Mesendoderm (in vitro differentiated cells): ENCODE results near the gene MLF2.

Experiments
- DNase-seq: peaks from one replicate; pipeline ENCODE4 v3.0.0; 2013
- H2AK5ac ChIP-seq: 2 replicates; pipeline ENCODE4 v1.6.1; 2013; ENCODE audit warnings: low read length, inconsistent platforms
- H2BK120ac ChIP-seq: 2 replicates; pipeline ENCODE4 v1.6.1; 2013; ENCODE audit warnings: low read depth, mild to moderate bottlenecking, low read length, moderate library complexity, mixed read lengths
- H2BK15ac ChIP-seq: replicated peaks from 2 replicates; pipeline ENCODE4 v1.6.1; 2013; ENCODE audit warnings: low read depth, mild to moderate bottlenecking, moderate library complexity
- H2BK5ac ChIP-seq: 2 replicates; pipeline ENCODE4 v1.6.1; 2013; ENCODE audit warnings: low read length, inconsistent platforms
- H3K18ac ChIP-seq: 2 replicates; pipeline ENCODE4 v1.6.1; 2013; ENCODE audit warnings: mild to moderate bottlenecking, low read length, mixed read lengths
- H3K23ac ChIP-seq: one replicate; pipeline ENCODE4 v1.6.1; 2013; ENCODE audit warnings: low read length
- H3K27ac ChIP-seq: 2 replicates; pipeline ENCODE4 v1.5.1; 2013; ENCODE audit warnings: low read depth, mild to moderate bottlenecking, inconsistent platforms, low read length, moderate library complexity
- H3K27me3 ChIP-seq: 2 replicates; pipeline ENCODE4 v1.6.1; 2013; ENCODE audit warnings: low read length, control low read depth, mild to moderate bottlenecking, inconsistent platforms; ENCODE audit not compliant: insufficient read depth, poor library complexity
- H3K36me3 ChIP-seq: 2 replicates; pipeline ENCODE4 v1.6.1; 2013; ENCODE audit warnings: low read length, inconsistent platforms; ENCODE audit not compliant: control insufficient read depth, insufficient read depth
- H3K4ac ChIP-seq: one replicate; pipeline ENCODE4 v1.6.1; 2013; ENCODE audit warnings: low read depth, mild to moderate bottlenecking, low read length, moderate library complexity
- H3K4me1 ChIP-seq: 2 replicates; pipeline ENCODE4 v1.6.1; 2013; ENCODE audit warnings: low read depth, low read length, inconsistent platforms; ENCODE audit not compliant: control insufficient read depth
- H3K4me2 ChIP-seq: 2 replicates; pipeline ENCODE4 v1.6.1; 2013; ENCODE audit warnings: low read length
- H3K4me3 ChIP-seq: 2 replicates; pipeline ENCODE4 v1.5.1; 2013; ENCODE audit warnings: mild to moderate bottlenecking, low read length
- H3K56ac ChIP-seq: one replicate; pipeline ENCODE4 v1.6.1; 2013; ENCODE audit warnings: low read length
- H3K79me1 ChIP-seq: 2 replicates; pipeline ENCODE4 v1.6.1; 2013; ENCODE audit warnings: low read length, inconsistent platforms
- H3K79me2 ChIP-seq: 2 replicates; pipeline ENCODE4 v1.6.1; 2013; ENCODE audit warnings: mild to moderate bottlenecking, low read length; ENCODE audit not compliant: control insufficient read depth, insufficient read depth
- H3K9ac ChIP-seq: 2 replicates; pipeline ENCODE4 v1.6.1; 2013; ENCODE audit warnings: low read length, inconsistent platforms
- H4K5ac ChIP-seq: one replicate; pipeline ENCODE4 v1.6.1; 2013; ENCODE audit warnings: low read length
- H4K8ac ChIP-seq: one replicate; pipeline ENCODE4 v1.6.1; 2013; ENCODE audit warnings: low read depth, mild to moderate bottlenecking, control low read depth, low read length, moderate library complexity
- WGBS: extraction: QIAGEN DNeasy Blood & Tissue Kit; methylation state at CpG from one replicate; pipeline ENCODE4 v1.1.7; 2013; ENCODE audit warnings: low lambda C conversion rate, missing lambda C conversion rate; ENCODE audit not compliant: insufficient coverage; ENCODE audit errors: extremely low coverage; 5-methylcytosine and 5-hydroxymethylcytosine counted together

MLF2 gene

DNA sequence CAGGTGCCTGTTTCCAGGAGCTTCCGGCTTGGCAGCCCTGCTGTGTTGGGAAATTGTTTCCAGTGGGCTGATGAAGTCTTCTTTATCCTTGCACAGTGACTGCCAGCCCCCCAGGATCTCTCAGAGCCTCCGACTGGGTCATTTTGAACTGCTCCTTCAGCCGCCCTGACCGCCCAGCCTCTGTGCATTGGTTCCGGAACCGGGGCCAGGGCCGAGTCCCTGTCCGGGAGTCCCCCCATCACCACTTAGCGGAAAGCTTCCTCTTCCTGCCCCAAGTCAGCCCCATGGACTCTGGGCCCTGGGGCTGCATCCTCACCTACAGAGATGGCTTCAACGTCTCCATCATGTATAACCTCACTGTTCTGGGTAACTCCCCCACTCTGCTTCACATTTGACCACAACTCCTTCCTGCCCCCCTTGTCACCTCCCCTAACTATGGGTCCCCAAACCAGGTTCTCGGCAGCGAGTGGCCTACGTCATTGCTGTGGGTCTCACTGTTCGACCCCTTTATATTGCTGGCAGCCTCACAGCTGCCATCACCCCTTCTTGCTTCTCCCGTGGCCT is 21.6 kb upstream of the MLF2 start:
- peaks cover 6% of the 10 kb centered on the region for H3K4me1 ChIP-seq
- WGBS: no CpG with 5 or more reads among the region's 15 CpGs
- no peak overlapping the region for H3K27ac ChIP-seq
- peaks cover 2% of the 10 kb centered on the region for H3K79me1 ChIP-seq
- no peak overlapping the region for H3K4me3 ChIP-seq
- peaks cover 4% of the 10 kb centered on the region for H3K27me3 ChIP-seq
- H2BK15ac ChIP-seq: no peak overlapping the region
- no peak overlapping the region for H3K4me2 ChIP-seq
- H4K5ac ChIP-seq: no peak overlapping the region
- H3K9ac ChIP-seq: no peak overlapping the region
- H3K18ac ChIP-seq: no peak overlapping the region
- no peaks in the 10 kb centered on the region for H3K79me2 ChIP-seq
- no peak for DNase-seq
- H2BK120ac ChIP-seq: no peak overlapping the region
- H3K4ac ChIP-seq: no peak overlapping the region
- peaks cover 4% of the 10 kb centered on the region for H3K36me3 ChIP-seq
- no peak overlapping the region for H3K56ac ChIP-seq
- H3K23ac ChIP-seq: no peak overlapping the region
- H2AK5ac ChIP-seq: no peak overlapping the region
- H2BK5ac ChIP-seq: no peak overlapping the region
- H4K8ac ChIP-seq: no peak overlapping the region

DNA sequence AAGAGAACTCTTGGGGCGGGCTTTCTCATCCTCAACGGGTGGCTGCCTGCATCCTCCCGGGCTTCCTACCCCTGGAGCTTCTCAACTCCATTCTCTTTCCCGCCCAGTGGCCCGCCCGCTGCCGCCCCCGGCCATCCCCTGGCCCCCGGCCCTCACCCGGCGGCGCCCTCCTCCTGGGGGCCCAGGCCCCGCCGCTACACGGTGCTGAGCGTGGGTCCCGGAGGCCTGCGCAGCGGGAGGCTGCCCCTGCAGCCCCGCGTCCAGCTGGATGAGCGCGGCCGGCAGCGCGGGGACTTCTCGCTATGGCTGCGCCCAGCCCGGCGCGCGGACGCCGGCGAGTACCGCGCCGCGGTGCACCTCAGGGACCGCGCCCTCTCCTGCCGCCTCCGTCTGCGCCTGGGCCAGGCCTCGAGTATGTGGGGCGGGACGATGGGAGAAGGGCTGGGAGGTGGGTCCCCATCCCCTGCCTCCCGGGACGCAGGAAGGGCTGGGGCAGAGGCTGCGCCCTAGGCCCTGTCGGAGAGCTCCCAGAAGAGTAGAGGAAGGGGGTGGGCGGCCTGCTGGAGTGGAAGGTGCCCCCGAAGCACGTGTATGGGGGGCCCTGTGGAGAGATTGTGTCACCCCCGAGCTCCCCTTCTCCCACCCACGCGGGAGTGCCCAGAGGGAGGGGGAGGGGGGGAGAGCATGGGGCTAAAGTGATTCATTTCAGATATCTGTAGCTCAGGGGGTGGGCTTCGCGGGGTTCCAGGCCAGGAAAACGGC is 20.8 kb upstream of the MLF2 start:
- no peak overlapping the region for H3K4me3 ChIP-seq

DNA sequence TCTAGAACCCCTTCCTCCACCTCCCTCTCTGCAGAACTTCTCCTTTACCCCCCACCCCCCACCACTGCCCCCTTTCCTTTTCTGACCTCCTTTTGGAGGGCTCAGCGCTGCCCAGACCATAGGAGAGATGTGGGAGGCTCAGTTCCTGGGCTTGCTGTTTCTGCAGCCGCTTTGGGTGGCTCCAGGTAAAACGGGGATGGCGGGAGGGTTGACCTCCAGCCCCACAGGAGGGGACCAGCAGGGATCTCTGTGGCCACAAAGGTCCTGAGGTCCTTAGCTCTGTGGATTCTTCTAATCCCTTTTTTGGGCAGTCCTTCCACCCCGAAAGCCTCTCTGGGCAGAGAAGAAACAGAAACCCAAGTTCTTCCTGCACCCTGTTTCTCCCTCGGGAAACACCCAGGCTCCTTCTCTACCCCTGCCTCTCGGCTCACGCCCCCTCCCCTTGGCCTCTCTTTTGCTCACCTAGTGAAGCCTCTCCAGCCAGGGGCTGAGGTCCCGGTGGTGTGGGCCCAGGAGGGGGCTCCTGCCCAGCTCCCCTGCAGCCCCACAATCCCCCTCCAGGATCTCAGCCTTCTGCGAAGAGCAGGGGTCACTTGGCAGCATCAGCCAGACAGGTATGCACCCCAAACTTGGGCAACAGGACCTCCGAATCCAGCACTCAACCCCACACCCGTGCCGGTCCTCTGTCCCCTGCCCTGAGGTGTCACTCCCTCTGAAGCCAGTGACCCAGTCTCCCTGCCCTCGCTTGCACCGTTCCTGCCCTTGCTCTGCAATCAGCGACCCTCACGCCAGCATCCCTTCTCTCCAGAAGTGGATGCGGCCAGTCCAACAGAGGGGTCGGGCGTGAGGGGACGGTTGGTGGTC is 20.0 kb upstream of the MLF2 start:
- no peak overlapping the region for H2AK5ac ChIP-seq
- no peak overlapping the region for H4K8ac ChIP-seq
- peaks cover 4% of the 10 kb centered on the region for H3K27me3 ChIP-seq
- no peak overlapping the region for H3K23ac ChIP-seq
- peak overlapping the region; percentile 11 for H3K9ac ChIP-seq
- H3K4me1 ChIP-seq: peaks cover 9% of the 10 kb centered on the region
- peak overlapping the region; percentile 5 for H3K4me2 ChIP-seq
- no peak overlapping the region for H2BK120ac ChIP-seq
- H3K79me1 ChIP-seq: peaks cover 7% of the 10 kb centered on the region
- H3K79me2 ChIP-seq: peaks cover 9% of the 10 kb centered on the region
- DNase-seq: no peak
- H2BK15ac ChIP-seq: no peak overlapping the region
- H4K5ac ChIP-seq: no peak overlapping the region
- no peak overlapping the region for H3K4ac ChIP-seq
- H3K36me3 ChIP-seq: peaks cover 5% of the 10 kb centered on the region
- H3K27ac ChIP-seq: no peak overlapping the region
- H3K4me3 ChIP-seq: no peak overlapping the region
- no CpG with 5 or more reads among the region's 21 CpGs for WGBS
- H3K18ac ChIP-seq: no peak overlapping the region
- no peak overlapping the region for H2BK5ac ChIP-seq
- peak overlapping the region; percentile 57 for H3K56ac ChIP-seq

More for the DNA sequence above, 20.8 kb upstream of the MLF2 start:
- Histone ChIP-seq H3K9ac (peak overlapping the region; percentile 50), H2BK120ac (no peak overlapping the region), H3K79me2 (peaks cover under 1% of the 10 kb centered on the region), H3K27me3 (peaks cover 4% of the 10 kb centered on the region), H3K4me1 (peaks cover 7% of the 10 kb centered on the region), H3K79me1 (peaks cover 5% of the 10 kb centered on the region), H3K56ac (peak overlapping the region; percentile 77), H3K18ac (no peak overlapping the region), H4K5ac (no peak overlapping the region), H3K23ac (no peak overlapping the region), H3K36me3 (peaks cover 5% of the 10 kb centered on the region), H2AK5ac (no peak overlapping the region), H3K4ac (no peak overlapping the region), H3K4me2 (peak overlapping the region; percentile 49), H4K8ac (no peak overlapping the region), H2BK5ac (no peak overlapping the region), H3K27ac (no peak overlapping the region), H2BK15ac (no peak overlapping the region)
- no CpG with 5 or more reads among the region's 60 CpGs for whole genome bisulfite sequencing
- no peak for DNase-seq

DNA sequence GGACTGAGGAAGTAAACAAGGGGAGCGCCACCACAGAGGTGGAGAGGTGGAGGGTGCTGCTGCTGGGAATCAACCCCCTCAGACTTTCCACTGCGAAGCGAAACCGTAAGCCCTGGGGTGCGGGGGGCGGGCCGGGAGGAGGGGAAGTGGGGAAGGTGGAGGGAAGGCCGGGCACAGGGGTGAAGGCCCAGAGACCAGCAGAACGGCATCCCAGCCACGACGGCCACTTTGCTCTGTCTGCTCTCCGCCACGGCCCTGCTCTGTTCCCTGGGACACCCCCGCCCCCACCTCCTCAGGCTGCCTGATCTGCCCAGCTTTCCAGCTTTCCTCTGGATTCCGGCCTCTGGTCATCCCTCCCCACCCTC is 19.4 kb upstream of the MLF2 start, which contains the start of gene LAG3:
Gene LAG3 (plus strand): TSS at position 190 of the 365 bp plus-strand sequence. CDS start 333 bp downstream, outside the sequence.
- H3K18ac ChIP-seq: no peak within 1 kb of the TSS
- H3K79me2 ChIP-seq: peaks cover 14% of the 10 kb centered on the region
- peaks cover 11% of the 10 kb centered on the region for H3K79me1 ChIP-seq
- H2BK15ac ChIP-seq: no peak within 1 kb of the TSS
- no peak within 1 kb of the TSS for H2AK5ac ChIP-seq
- no peak for DNase-seq
- H4K8ac ChIP-seq: no peak within 1 kb of the TSS
- no peak within 1 kb of the TSS for H3K4ac ChIP-seq
- H2BK5ac ChIP-seq: no peak within 1 kb of the TSS
- H3K4me2 ChIP-seq: peak within 1 kb of the TSS; percentile 5
- H3K56ac ChIP-seq: peak within 1 kb of the TSS; percentile 57
- peaks cover 4% of the 10 kb centered on the region for H3K27me3 ChIP-seq
- H3K4me3 ChIP-seq: no peak within 1 kb of the TSS
- no peak within 1 kb of the TSS for H4K5ac ChIP-seq
- peaks cover 5% of the 10 kb centered on the region for H3K36me3 ChIP-seq
- H3K9ac ChIP-seq: peak within 1 kb of the TSS; percentile 11
- no CpG with 5 or more reads among the region's 15 CpGs for WGBS
- H3K27ac ChIP-seq: no peak within 1 kb of the TSS
- H3K23ac ChIP-seq: no peak within 1 kb of the TSS
- peaks cover 9% of the 10 kb centered on the region for H3K4me1 ChIP-seq
- H2BK120ac ChIP-seq: no peak within 1 kb of the TSS

DNA sequence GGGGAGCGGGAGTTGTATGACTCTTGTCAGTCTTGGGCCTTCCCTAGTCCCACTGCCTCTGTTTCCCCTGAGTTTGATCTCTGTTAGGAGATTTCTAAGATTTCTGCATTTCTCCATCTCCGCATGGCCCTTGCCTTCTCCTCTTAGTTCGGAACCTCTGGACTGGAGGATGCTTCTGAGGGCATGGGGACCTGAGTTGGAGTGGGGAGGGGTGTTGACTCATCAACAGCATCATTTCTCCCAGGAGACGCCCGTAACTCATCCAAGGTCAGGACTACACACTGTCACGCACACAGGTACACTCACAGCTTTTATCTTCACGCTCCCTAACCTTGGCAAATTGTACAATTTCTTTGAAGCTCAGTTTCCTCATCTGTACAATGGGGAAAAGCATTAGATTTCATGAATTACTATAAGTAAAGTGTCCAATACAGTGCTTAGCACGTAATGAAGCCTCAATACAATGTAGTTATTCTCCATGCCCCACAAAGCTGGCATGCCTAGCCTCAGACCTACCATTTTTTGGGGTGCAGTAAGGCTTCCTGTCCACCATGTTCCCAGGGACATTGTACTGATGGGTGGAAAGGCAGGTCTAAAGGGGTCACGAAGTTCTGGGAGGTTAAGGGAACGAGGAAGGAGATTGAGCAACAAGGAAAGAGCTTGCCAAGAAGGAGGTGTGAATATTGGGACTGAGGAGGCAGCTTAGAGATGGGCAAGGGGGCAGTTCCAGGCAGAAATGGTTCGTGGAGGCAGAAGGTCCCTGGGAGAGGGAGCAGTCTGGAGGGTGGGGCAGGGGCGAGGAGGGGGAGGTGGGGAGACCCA is 18.8 kb upstream of the MLF2 start:
- Histone ChIP-seq H3K79me1 (peaks cover 11% of the 10 kb centered on the region), H3K27me3 (peaks cover 4% of the 10 kb centered on the region), H4K8ac (no peak overlapping the region), H3K4me3 (no peak overlapping the region), H2AK5ac (no peak overlapping the region), H4K5ac (no peak overlapping the region), H3K27ac (no peak overlapping the region), H3K4ac (no peak overlapping the region), H3K36me3 (peaks cover 5% of the 10 kb centered on the region), H2BK5ac (no peak overlapping the region), H2BK15ac (no peak overlapping the region), H3K9ac (no peak overlapping the region), H3K18ac (no peak overlapping the region), H3K4me2 (no peak overlapping the region), H3K79me2 (peaks cover 19% of the 10 kb centered on the region), H3K4me1 (peaks cover 9% of the 10 kb centered on the region), H2BK120ac (no peak overlapping the region), H3K56ac (no peak overlapping the region), H3K23ac (no peak overlapping the region)
- WGBS: no CpG with 5 or more reads among the region's 12 CpGs
- no peak for DNase-seq
